ENCODE measurements around the gene TRAF2.

DNA sequence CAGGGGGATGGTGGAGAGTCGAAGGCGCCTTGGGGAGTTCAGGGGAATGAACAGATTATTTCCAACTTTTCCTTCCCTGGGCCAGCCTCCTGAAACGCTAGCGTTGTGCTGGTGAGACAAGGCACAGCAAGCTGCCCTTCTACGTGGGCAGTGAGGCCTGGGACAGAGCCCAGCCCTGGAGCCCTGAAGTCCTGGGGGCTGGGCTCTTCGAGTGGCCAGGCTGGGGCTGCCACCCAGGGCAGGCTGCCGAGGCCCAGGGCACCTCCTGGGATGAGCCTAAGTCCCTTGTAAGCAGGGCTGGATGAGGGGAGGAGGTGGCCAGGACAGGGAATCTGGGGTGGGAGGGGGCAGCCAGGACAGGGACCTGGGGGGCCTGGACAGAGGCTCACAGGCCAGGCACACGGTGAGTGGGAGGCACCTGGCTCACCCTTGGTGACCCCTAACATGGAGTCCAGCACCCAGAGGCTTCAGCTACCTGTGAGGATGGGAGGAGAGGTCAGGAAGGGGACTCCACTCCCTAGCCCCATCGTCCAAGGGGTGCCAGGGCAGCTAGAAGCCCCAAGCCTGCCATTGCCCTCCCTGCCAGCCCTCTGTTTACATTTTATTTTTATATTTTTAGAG lies 64.5 kb downstream of the TRAF2 start:
- TF ChIP-seq MAFK (IDR thresholded peaks at IDR 0.05; ENCODE audit: low read depth, low read length), result no peak
- no peak for TF ChIP-seq CEBPB (IDR thresholded peaks at IDR 0.05; ENCODE audit: low read depth, low read length)
- no peak for TF ChIP-seq POLR2A (IDR thresholded peaks at IDR 0.05; ENCODE audit: low read depth, low read length)
- TF ChIP-seq CTCF (conservative IDR thresholded peaks at IDR 0.05; ENCODE audit: low read depth, low read length), result no peak
- no peak for TF ChIP-seq FOS (IDR thresholded peaks at IDR 0.05; ENCODE audit: low read depth, low read length)
- TF ChIP-seq RAD21 (IDR thresholded peaks at IDR 0.05; ENCODE audit: low read length), result no peak
- TF ChIP-seq MAZ (IDR thresholded peaks at IDR 0.05; ENCODE audit: borderline replicate concordance, low read depth, low read length), result no peak
- no peak for TF ChIP-seq BHLHE40 (IDR thresholded peaks at IDR 0.05; ENCODE audit: low read depth, low read length)
- TF ChIP-seq, protein P1, sequence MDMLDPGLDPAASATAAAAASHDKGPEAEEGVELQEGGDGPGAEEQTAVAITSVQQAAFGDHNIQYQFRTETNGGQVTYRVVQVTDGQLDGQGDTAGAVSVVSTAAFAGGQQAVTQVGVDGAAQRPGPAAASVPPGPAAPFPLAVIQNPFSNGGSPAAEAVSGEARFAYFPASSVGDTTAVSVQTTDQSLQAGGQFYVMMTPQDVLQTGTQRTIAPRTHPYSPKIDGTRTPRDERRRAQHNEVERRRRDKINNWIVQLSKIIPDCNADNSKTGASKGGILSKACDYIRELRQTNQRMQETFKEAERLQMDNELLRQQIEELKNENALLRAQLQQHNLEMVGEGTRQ (IDR thresholded peaks at IDR 0.05; ENCODE audit: low read depth, low read length), result no peak
- TF ChIP-seq CHD1 (IDR thresholded peaks at IDR 0.05; ENCODE audit: low read depth, low read length), result no peak
- no peak for TF ChIP-seq RFX5 (IDR thresholded peaks at IDR 0.05; ENCODE audit: low read depth, low read length)
- TF ChIP-seq, protein P2, sequence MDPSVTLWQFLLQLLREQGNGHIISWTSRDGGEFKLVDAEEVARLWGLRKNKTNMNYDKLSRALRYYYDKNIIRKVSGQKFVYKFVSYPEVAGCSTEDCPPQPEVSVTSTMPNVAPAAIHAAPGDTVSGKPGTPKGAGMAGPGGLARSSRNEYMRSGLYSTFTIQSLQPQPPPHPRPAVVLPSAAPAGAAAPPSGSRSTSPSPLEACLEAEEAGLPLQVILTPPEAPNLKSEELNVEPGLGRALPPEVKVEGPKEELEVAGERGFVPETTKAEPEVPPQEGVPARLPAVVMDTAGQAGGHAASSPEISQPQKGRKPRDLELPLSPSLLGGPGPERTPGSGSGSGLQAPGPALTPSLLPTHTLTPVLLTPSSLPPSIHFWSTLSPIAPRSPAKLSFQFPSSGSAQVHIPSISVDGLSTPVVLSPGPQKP (IDR thresholded peaks at IDR 0.05; ENCODE audit: borderline replicate concordance, low read depth, low read length), result no peak
- TF ChIP-seq MXI1 (IDR thresholded peaks at IDR 0.05; ENCODE audit: borderline replicate concordance, low read depth, low read length), result no peak
